Measurements from ENCODE around the gene EMILIN1. TPM values are rescaled to one million over a fixed set of nuclear protein-coding genes. Genes with fewer than 3 reads are reported as not detected.

Gene EMILIN1
- total and polyA plus RNA-seq, 2 of the 8 experiments (the other 6 are each of a cell fraction or from before 2014, with no cell fraction given): 1.9 to 3.0 TPM

DNA sequence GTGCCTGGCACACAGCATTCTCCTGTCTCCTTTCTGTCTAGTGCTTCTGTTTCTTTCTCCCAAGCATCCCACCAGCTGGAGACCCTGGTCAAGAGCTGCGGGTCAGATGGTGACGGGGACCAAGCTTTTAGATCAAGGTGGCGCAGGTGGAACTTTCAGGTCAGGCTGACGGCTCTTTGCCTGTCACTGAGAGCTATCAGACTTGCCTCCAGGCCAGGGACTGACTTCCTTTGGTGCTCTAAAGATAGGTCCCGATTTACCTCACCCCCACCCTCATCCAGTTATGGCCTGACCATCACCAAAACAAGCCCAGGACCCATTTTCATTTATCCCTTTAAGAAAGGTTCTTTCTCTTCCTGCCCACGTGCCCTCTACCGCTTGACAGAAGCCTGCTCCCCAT lies 1.2 kb upstream of the EMILIN1 start (continued):
- TF ChIP-seq CBX8 (IDR thresholded peaks at IDR 0.05; ENCODE audit: borderline replicate concordance, low read depth, low read length) (no peak), RAD21 (IDR thresholded peaks at IDR 0.05 in 1 of 2, conservative IDR thresholded peaks at IDR 0.05 in 1 of 2; ENCODE audit: low read depth in 2 of 2, low read length in 2 of 2) (no peak), PHF8 (conservative IDR thresholded peaks at IDR 0.05; ENCODE audit: low read depth, low read length) (no peak), KDM4A (IDR thresholded peaks at IDR 0.05; ENCODE audit: low read depth, low read length, severe bottlenecking) (no peak), NANOG (IDR thresholded peaks at IDR 0.05; ENCODE audit: insufficient read depth, low read depth, low read length, poor library complexity, severe bottlenecking) (no peak)

Data from H1 (cell line).